Stimulated activated CD8-positive, alpha-beta memory T cell treated with anti-CD3 and anti-CD28 coated beads, Interleukin-4, amount 100 ng/mL, for 48 hours (primary cell): ENCODE data around the gene AJUBA.

Source experiments
- DNase-seq: peaks from one replicate; pipeline ENCODE4 v3.0.0-alpha.2; 2020

Gene AJUBA

GRCh38 chr14:22929961-22930364 is 52.4 kb downstream of the AJUBA start:
- DNase-seq = no peak

- DNase-seq = peak; percentile 98
Observed at GRCh38 chr14:22929104-22929960, 53.0 kb downstream of the AJUBA start, which contains the start of gene PRMT5. TSS of gene PRMT5 (minus strand) at chr14:22929376. CDS start at chr14:22929361, 15 bp downstream.

DNA sequence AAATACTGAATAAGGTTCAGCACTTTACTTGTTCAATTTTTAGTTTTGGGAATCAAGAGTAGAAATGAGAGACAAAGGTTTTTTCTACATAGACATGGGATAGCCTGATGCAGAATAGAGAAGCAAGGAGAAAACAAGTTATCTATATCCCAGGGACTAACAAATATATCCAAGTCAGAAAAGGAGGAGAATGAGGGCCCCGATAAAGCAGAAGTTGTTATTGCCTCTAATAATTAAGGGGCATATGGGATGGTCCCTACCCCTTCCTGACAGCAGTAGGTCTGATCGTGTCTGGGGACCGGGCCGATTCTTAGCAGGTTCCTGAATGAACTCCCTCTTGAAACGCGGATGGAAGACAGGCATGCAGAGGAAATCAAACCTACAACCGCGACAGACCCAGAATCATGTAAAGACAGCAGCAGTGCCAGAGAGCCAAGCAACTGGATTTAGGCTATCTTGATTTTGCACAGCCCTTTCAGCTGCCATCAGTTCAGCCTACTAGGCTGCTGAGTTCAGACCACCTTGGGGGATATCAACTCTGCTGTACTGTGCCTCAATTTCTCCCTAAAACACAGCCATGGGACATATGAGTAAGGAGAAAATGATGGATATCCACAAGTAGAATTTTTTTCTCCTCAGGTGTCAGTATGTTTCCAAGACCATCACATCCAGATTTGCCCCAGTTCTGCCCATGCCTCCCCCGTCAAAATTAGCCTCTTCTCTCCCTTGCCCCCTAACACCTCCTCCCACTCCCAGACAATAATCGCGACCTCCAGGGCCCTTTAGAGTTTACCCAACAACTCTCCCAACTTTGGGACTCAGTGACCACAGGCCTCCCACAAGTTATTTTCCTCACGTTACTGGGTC is 53.9 kb downstream of the AJUBA start:
- DNase-seq = no peak

DNA sequence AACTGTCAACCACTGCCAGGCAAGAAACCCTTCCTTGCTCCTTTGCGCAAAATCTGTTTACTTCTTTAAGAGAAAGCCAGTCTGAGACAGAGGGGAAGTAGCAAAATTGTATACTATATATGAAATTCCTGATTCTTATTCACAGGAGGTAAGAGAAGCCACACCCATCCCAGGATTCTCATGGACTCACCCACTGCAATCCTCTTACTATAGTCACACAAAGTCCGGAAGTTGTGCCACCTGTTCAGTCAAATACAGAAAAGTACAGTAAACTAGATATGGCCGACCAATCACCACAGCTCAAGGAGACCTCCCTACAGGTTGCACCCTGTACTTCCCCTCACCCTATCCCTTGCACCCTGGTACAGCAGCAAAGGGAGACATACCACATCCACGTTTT is 56.0 kb downstream of the AJUBA start:
- DNase-seq = no peak

- no peak for DNase-seq
Observed at GRCh38 chr14:22925513-22925912, 56.8 kb downstream of the AJUBA start.

DNA sequence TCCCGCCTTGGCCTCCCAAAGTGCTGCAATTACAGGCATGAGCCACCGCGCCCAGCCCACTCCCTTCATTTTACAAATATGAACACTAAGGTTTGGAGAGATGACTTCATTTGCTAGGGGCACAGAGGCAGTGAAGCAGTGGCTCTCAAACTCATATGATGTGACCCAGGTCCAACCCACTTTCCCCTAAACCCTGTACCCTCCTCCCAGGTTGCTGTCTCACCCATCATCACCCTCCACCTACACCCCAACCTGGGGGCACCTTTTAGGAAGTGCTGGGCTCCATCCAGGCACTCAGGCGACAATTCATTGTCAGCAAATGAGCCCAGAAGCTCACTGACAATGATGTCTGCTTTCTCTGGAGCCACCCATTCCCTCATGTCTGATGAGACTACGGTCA is 58.6 kb downstream of the AJUBA start:
- DNase-seq = no peak

GRCh38 chr14:22922294-22922693 is 60.1 kb downstream of the AJUBA start:
- DNase-seq = no peak
